SK-N-SH treated with all-trans-retinoic acid at 6 μM for 48 hours (cell line): Measurements from ENCODE around the gene CSRP1.

ENCODE experiments used
- ISL1 ChIP-seq: fragments of 250-450 bp; sonication (Bioruptor Pico); IDR thresholded peaks from 2 replicates; pipeline ENCODE4 v2.1.2; 2022; ENCODE audit warnings: mild to moderate bottlenecking, moderate library complexity
- OSR1 ChIP-seq: fragments of 250-450 bp; sonication (Bioruptor Pico); IDR thresholded peaks from 2 replicates; pipeline ENCODE4 v1.8.0; 2022; ENCODE audit warnings: moderate library complexity, mild to moderate bottlenecking, inconsistent platforms
- RARB ChIP-seq: fragments of 250-450 bp; sonication (Bioruptor Pico); IDR thresholded peaks from 2 replicates; pipeline ENCODE4 v1.8.0; 2021; ENCODE audit warnings: mild to moderate bottlenecking, moderate library complexity
- ZFP3 ChIP-seq: fragments of 250-450 bp; sonication (Bioruptor Pico); IDR thresholded peaks from 2 replicates; pipeline ENCODE4 v1.5.0; 2020; ENCODE audit warnings: mild to moderate bottlenecking, moderate library complexity
- ZFP30 ChIP-seq: fragments of 450-650 bp; formaldehyde crosslinking; IDR thresholded peaks from 2 replicates; pipeline ENCODE4 v1.5.0; 2022; ENCODE audit warnings: mild to moderate bottlenecking, moderate library complexity
- ZNF8 ChIP-seq: fragments of 450-650 bp; formaldehyde crosslinking; IDR thresholded peaks from 2 replicates; pipeline ENCODE4 v1.5.0; 2020; ENCODE audit warnings: mild to moderate bottlenecking, moderate library complexity
- TF ChIP-seq, protein P1 (sequence below): fragments of 250-450 bp; sonication (Bioruptor Pico); IDR thresholded peaks from 2 replicates; pipeline ENCODE4 v1.8.0; 2020; ENCODE audit warnings: mild to moderate bottlenecking, moderate library complexity, borderline replicate concordance
- TF ChIP-seq, protein P2 (sequence below): fragments of 250-450 bp; sonication (Bioruptor Pico); IDR thresholded peaks from 2 replicates; pipeline ENCODE4 v1.5.1; 2021; ENCODE audit warnings: mild to moderate bottlenecking, moderate library complexity
- TF ChIP-seq, protein P3 (sequence below): fragments of 250-450 bp; sonication (Bioruptor Pico); IDR thresholded peaks from 2 replicates; pipeline ENCODE4 v1.5.1; 2020; ENCODE audit warnings: low read depth, mild to moderate bottlenecking, moderate library complexity

DNA sequence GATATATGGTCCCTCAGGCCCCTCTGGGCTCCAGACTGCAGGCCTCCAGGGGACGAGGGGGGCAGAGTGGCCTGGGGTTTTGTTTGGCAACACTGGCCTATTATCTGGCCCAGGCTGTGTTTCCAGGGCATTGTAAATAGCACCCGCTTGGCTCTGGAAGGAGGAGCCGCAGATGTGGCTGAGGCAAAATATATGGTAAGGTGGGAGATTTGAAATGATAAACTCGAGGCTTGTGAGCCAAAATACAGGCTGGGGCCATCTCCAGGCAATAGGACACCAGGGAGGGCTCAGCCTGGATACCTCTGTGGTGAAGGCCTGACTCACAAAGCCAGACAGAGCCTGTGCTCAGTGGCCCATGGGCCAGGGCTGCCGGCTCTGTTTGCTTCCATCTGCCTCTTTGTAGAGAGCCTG, 46.0 kb upstream of the CSRP1 start:
- TF ChIP-seq, protein P1, sequence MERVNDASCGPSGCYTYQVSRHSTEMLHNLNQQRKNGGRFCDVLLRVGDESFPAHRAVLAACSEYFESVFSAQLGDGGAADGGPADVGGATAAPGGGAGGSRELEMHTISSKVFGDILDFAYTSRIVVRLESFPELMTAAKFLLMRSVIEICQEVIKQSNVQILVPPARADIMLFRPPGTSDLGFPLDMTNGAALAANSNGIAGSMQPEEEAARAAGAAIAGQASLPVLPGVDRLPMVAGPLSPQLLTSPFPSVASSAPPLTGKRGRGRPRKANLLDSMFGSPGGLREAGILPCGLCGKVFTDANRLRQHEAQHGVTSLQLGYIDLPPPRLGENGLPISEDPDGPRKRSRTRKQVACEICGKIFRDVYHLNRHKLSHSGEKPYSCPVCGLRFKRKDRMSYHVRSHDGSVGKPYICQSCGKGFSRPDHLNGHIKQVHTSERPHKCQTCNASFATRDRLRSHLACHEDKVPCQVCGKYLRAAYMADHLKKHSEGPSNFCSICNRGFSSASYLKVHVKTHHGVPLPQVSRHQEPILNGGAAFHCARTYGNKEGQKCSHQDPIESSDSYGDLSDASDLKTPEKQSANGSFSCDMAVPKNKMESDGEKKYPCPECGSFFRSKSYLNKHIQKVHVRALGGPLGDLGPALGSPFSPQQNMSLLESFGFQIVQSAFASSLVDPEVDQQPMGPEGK (CRISPR knock-in tag), result no peak
- TF ChIP-seq, protein P2, sequence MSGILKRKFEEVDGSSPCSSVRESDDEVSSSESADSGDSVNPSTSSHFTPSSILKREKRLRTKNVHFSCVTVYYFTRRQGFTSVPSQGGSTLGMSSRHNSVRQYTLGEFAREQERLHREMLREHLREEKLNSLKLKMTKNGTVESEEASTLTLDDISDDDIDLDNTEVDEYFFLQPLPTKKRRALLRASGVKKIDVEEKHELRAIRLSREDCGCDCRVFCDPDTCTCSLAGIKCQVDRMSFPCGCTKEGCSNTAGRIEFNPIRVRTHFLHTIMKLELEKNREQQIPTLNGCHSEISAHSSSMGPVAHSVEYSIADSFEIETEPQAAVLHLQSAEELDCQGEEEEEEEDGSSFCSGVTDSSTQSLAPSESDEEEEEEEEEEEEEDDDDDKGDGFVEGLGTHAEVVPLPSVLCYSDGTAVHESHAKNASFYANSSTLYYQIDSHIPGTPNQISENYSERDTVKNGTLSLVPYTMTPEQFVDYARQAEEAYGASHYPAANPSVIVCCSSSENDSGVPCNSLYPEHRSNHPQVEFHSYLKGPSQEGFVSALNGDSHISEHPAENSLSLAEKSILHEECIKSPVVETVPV (CRISPR knock-in tag), result no peak
- TF ChIP-seq, protein P3, sequence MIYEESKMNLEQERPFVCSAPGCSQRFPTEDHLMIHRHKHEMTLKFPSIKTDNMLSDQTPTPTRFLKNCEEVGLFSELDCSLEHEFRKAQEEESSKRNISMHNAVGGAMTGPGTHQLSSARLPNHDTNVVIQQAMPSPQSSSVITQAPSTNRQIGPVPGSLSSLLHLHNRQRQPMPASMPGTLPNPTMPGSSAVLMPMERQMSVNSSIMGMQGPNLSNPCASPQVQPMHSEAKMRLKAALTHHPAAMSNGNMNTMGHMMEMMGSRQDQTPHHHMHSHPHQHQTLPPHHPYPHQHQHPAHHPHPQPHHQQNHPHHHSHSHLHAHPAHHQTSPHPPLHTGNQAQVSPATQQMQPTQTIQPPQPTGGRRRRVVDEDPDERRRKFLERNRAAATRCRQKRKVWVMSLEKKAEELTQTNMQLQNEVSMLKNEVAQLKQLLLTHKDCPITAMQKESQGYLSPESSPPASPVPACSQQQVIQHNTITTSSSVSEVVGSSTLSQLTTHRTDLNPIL (CRISPR knock-in tag), result no peak
- no peak for TF ChIP-seq ZFP3
- TF ChIP-seq ZFP30, result no peak
- no peak for TF ChIP-seq ISL1 (CRISPR knock-in tag)
- no peak for TF ChIP-seq RARB (CRISPR knock-in tag)
- no peak for TF ChIP-seq ZNF8 (CRISPR knock-in tag)
- TF ChIP-seq OSR1 (CRISPR knock-in tag), result no peak
